ENCODE measurements around the gene NINJ2.
A peak's percentile ranks its signal among the peaks of the same experiment; 100 is the strongest.
"Not testable (repeated sequence)": the region's sequence is repeated elsewhere in the genome, so short reads cannot be mapped to it uniquely, and the experiment has no call there.

Gene NINJ2

GRCh38 chr12:647385-648085, 15.7 kb downstream of the NINJ2 start:
- Histone ChIP-seq H3K27ac (ENCODE audit: low read depth, low read length, severe bottlenecking) (no peak overlapping the region), H3K4me3 (ENCODE audit: extremely low read depth, insufficient read depth, low read length, poor library complexity, severe bottlenecking) (no peak overlapping the region), H3K36me3 (ENCODE audit: control insufficient read depth, insufficient read depth, low read length) (no peaks in the 10 kb centered on the region), H3K9me3 (ENCODE audit: control insufficient read depth, low read length) (no peaks in the 10 kb centered on the region), H3K4me1 (ENCODE audit: control insufficient read depth, insufficient read depth, low read length, poor library complexity, severe bottlenecking) (peaks cover 15% of the 10 kb centered on the region)
- 89 to 100% methylated on average over 3 to 5 of the region's 7 CpGs for WGBS, 2 experiments (ENCODE audit: insufficient coverage in 2 of 2)

GRCh38 chr12:646442-647384, 16.5 kb downstream of the NINJ2 start:
- WGBS, 2 experiments (ENCODE audit: insufficient coverage in 2 of 2) = 87 to 95% methylated on average over 6 to 7 of the region's 14 CpGs
- H3K27ac ChIP-seq (ENCODE audit: low read depth, low read length, severe bottlenecking) = no peak overlapping the region
- H3K9me3 ChIP-seq (ENCODE audit: control insufficient read depth, low read length) = no peaks in the 10 kb centered on the region
- peaks cover 15% of the 10 kb centered on the region for H3K4me1 ChIP-seq (ENCODE audit: control insufficient read depth, insufficient read depth, low read length, poor library complexity, severe bottlenecking)
- H3K4me3 ChIP-seq (ENCODE audit: extremely low read depth, insufficient read depth, low read length, poor library complexity, severe bottlenecking) = no peak overlapping the region
- H3K36me3 ChIP-seq (ENCODE audit: control insufficient read depth, insufficient read depth, low read length) = no peaks in the 10 kb centered on the region

- no peaks in the 10 kb centered on the region for H3K36me3 ChIP-seq (ENCODE audit: control insufficient read depth, insufficient read depth, low read length)
- 51 to 82% methylated on average over 3 to 6 of the region's 8 CpGs for WGBS, 2 experiments (ENCODE audit: insufficient coverage in 2 of 2)
- H3K27ac ChIP-seq (ENCODE audit: low read depth, low read length, severe bottlenecking) = peak overlapping the region; percentile 23
- H3K4me1 ChIP-seq (ENCODE audit: control insufficient read depth, insufficient read depth, low read length, poor library complexity, severe bottlenecking) = peaks cover 15% of the 10 kb centered on the region
- no peaks in the 10 kb centered on the region for H3K9me3 ChIP-seq (ENCODE audit: control insufficient read depth, low read length)
- no peak overlapping the region for H3K4me3 ChIP-seq (ENCODE audit: extremely low read depth, insufficient read depth, low read length, poor library complexity, severe bottlenecking)
Measured at GRCh38 chr12:645563-646071, 17.6 kb downstream of the NINJ2 start.

GRCh38 chr12:644818-645552, 18.3 kb downstream of the NINJ2 start:
- no peak overlapping the region for H3K4me3 ChIP-seq (ENCODE audit: extremely low read depth, insufficient read depth, low read length, poor library complexity, severe bottlenecking)
- H3K27ac ChIP-seq (ENCODE audit: low read depth, low read length, severe bottlenecking) = no peak overlapping the region
- WGBS, 2 experiments (ENCODE audit: insufficient coverage in 2 of 2) = 96 to 98% methylated on average over 4 to 5 of the region's 6 CpGs
- peaks cover 15% of the 10 kb centered on the region for H3K4me1 ChIP-seq (ENCODE audit: control insufficient read depth, insufficient read depth, low read length, poor library complexity, severe bottlenecking)
- no peaks in the 10 kb centered on the region for H3K36me3 ChIP-seq (ENCODE audit: control insufficient read depth, insufficient read depth, low read length)
- H3K9me3 ChIP-seq (ENCODE audit: control insufficient read depth, low read length) = no peaks in the 10 kb centered on the region

- WGBS, 2 experiments (ENCODE audit: insufficient coverage in 2 of 2) = 100% methylated on average over 1 to 3 of the region's 6 CpGs
Measured at GRCh38 chr12:644303-644639, 19.0 kb downstream of the NINJ2 start.

GRCh38 chr12:643475-644302, 19.6 kb downstream of the NINJ2 start:
- no peaks in the 10 kb centered on the region for H3K36me3 ChIP-seq (ENCODE audit: control insufficient read depth, insufficient read depth, low read length)
- H3K4me1 ChIP-seq (ENCODE audit: control insufficient read depth, insufficient read depth, low read length, poor library complexity, severe bottlenecking) = peaks cover 15% of the 10 kb centered on the region
- H3K27ac ChIP-seq (ENCODE audit: low read depth, low read length, severe bottlenecking) = peak overlapping the region; percentile 79
- 81 to 87% methylated on average over 25 to 31 of the region's 33 CpGs for WGBS, 2 experiments (ENCODE audit: insufficient coverage in 2 of 2)
- H3K9me3 ChIP-seq (ENCODE audit: control insufficient read depth, low read length) = no peaks in the 10 kb centered on the region
- H3K4me3 ChIP-seq (ENCODE audit: extremely low read depth, insufficient read depth, low read length, poor library complexity, severe bottlenecking) = peak overlapping the region; percentile 33

More at GRCh38 chr12:644303-644639, 19.0 kb downstream of the NINJ2 start:
- Histone ChIP-seq H3K36me3 (ENCODE audit: control insufficient read depth, insufficient read depth, low read length) (no peaks in the 10 kb centered on the region), H3K27ac (ENCODE audit: low read depth, low read length, severe bottlenecking) (no peak overlapping the region), H3K4me3 (ENCODE audit: extremely low read depth, insufficient read depth, low read length, poor library complexity, severe bottlenecking) (no peak overlapping the region), H3K4me1 (ENCODE audit: control insufficient read depth, insufficient read depth, low read length, poor library complexity, severe bottlenecking) (peaks cover 15% of the 10 kb centered on the region), H3K9me3 (ENCODE audit: control insufficient read depth, low read length) (no peaks in the 10 kb centered on the region)

GRCh38 chr12:642633-643474, 20.4 kb downstream of the NINJ2 start:
- H3K9me3 ChIP-seq (ENCODE audit: control insufficient read depth, low read length) = no peaks in the 10 kb centered on the region
- H3K27ac ChIP-seq (ENCODE audit: low read depth, low read length, severe bottlenecking) = peak overlapping the region; percentile 79
- peaks cover 15% of the 10 kb centered on the region for H3K4me1 ChIP-seq (ENCODE audit: control insufficient read depth, insufficient read depth, low read length, poor library complexity, severe bottlenecking)
- no peaks in the 10 kb centered on the region for H3K36me3 ChIP-seq (ENCODE audit: control insufficient read depth, insufficient read depth, low read length)
- peak overlapping the region; percentile 33 for H3K4me3 ChIP-seq (ENCODE audit: extremely low read depth, insufficient read depth, low read length, poor library complexity, severe bottlenecking)
- 5 to 11% methylated on average over 44 to 49 of the region's 95 CpGs for WGBS, 2 experiments (ENCODE audit: insufficient coverage in 2 of 2)

- WGBS, 2 experiments (ENCODE audit: insufficient coverage in 2 of 2) = 88 to 97% methylated on average over 6 to 8 of the region's 11 CpGs
- H3K9me3 ChIP-seq (ENCODE audit: control insufficient read depth, low read length); H3K4me3 ChIP-seq (ENCODE audit: extremely low read depth, insufficient read depth, low read length, poor library complexity, severe bottlenecking); H3K36me3 ChIP-seq (ENCODE audit: control insufficient read depth, insufficient read depth, low read length); H3K27ac ChIP-seq (ENCODE audit: low read depth, low read length, severe bottlenecking): not testable (repeated sequence)
- H3K4me1 ChIP-seq (ENCODE audit: control insufficient read depth, insufficient read depth, low read length, poor library complexity, severe bottlenecking) = peaks cover 14% of the 10 kb centered on the region
Measured at GRCh38 chr12:641321-641720, 21.9 kb downstream of the NINJ2 start.

GRCh38 chr12:640773-641172, 22.5 kb downstream of the NINJ2 start:
- Histone ChIP-seq H3K4me3 (ENCODE audit: extremely low read depth, insufficient read depth, low read length, poor library complexity, severe bottlenecking) (no peak overlapping the region), H3K4me1 (ENCODE audit: control insufficient read depth, insufficient read depth, low read length, poor library complexity, severe bottlenecking) (peaks cover 8% of the 10 kb centered on the region), H3K9me3 (ENCODE audit: control insufficient read depth, low read length) (no peaks in the 10 kb centered on the region), H3K27ac (ENCODE audit: low read depth, low read length, severe bottlenecking) (no peak overlapping the region), H3K36me3 (ENCODE audit: control insufficient read depth, insufficient read depth, low read length) (no peaks in the 10 kb centered on the region)
- WGBS, 2 experiments (ENCODE audit: insufficient coverage in 2 of 2) = 89 to 100% methylated on average over 1 to 3 of the region's 3 CpGs
